B cell (primary cell): ENCODE results near the gene NUDT9. TPM values are rescaled to one million over a fixed set of nuclear protein-coding genes. Genes with fewer than 3 reads are reported as not detected.

ENCODE experiments used
- polyA plus RNA-seq: library from polyadenylated mRNA; depleted of rRNA; stranded (reverse); fragments of >200 nt; gene quantifications from 2 replicates; pipeline ENCODE4 v1.2.3, GENCODE V29; 2012
- small RNA-seq: library from RNA; depleted of rRNA; stranded (forward); fragments of <200 nt; gene quantifications from one replicate; pipeline ENCODE3, GENCODE V24; 2012; ENCODE audit warnings: low replicate concordance, low read depth; ENCODE audit not compliant: insufficient read length
- total RNA-seq, 2 donors: library from RNA; stranded (reverse); fragments of 120-200 nt in 1 of 2; gene quantifications; 1 replicate in 1 of 2; 2 replicates in 1 of 2; pipeline versions ENCODE4 v1.2.3 to v1.2.4, GENCODE V29; 2013 to 2022

NUDT9 gene
- total and polyA plus RNA-seq, 2 donors (not counting 1 experiment from before 2014, with no cell fraction given): 10.0 to 17.5 TPM

Small RNA genes lying within 50 kb of the gene (small RNA-seq; reads per million reads assigned to genes)
- not detected for gene RN7SL681P

Other genes with a start within 250 kb of the NUDT9 start
- gene KLHL8, start 202.0 kb upstream of the NUDT9 start, total RNA-seq: 12.4 and 14.3 TPM in 2 replicates
- gene KLHL8, start 202.0 kb upstream of the NUDT9 start, polyA plus RNA-seq: 2.3 and 4.3 TPM in 2 replicates
- gene HSD17B13, start 99.7 kb upstream of the NUDT9 start, total RNA-seq: 0.32 and 0.39 TPM in 2 replicates
- 0.46 and 0.63 TPM in 2 replicates for gene HSD17B13, start 99.7 kb upstream of the NUDT9 start, polyA plus RNA-seq
- 62.2 and 71.0 TPM in 2 replicates for gene HSD17B11, start 31.4 kb upstream of the NUDT9 start, total RNA-seq
- 26.5 and 32.6 TPM in 2 replicates for gene HSD17B11, start 31.4 kb upstream of the NUDT9 start, polyA plus RNA-seq
- gene SPARCL1, start 106.8 kb downstream of the NUDT9 start, total RNA-seq: not detected in 2 replicates
- not detected in 2 replicates for gene SPARCL1, start 106.8 kb downstream of the NUDT9 start, polyA plus RNA-seq
- gene DSPP, start 186.0 kb downstream of the NUDT9 start, total RNA-seq: not detected in 2 replicates
- gene DSPP, start 186.0 kb downstream of the NUDT9 start, polyA plus RNA-seq: not detected in 2 replicates
- gene DMP1, start 227.7 kb downstream of the NUDT9 start, total RNA-seq: not detected in 2 replicates
- gene DMP1, start 227.7 kb downstream of the NUDT9 start, polyA plus RNA-seq: not detected in 2 replicates